ENCODE data around the gene KSR2. TPM values are rescaled to one million over a fixed set of nuclear protein-coding genes. Genes with fewer than 3 reads are reported as not detected.

KSR2 gene
- total RNA-seq, 2 donors from 2014 or later: 0.66 to 1.0 TPM

- WGBS, 2 donors: 31 to 53% methylated on average over 5 of the region's 5 CpGs
- intact Hi-C loops (cut with DNase I): no loop called here
- TF ChIP-seq CTCF (IDR thresholded peaks at IDR 0.05) (no peak), POLR2A (IDR thresholded peaks at IDR 0.05) (no peak)
- DNase-seq (peak; percentile 39 to 85 (median 46)), ATAC-seq (peak; percentile 74)
- peaks cover 6% of the 10 kb centered on the region for H3K4me1 ChIP-seq
- H3K27ac ChIP-seq: no peak overlapping the region
- H3K9me3 ChIP-seq: no peaks in the 10 kb centered on the region
- no peaks in the 10 kb centered on the region for H3K27me3 ChIP-seq
- H3K36me3 ChIP-seq (replicated peaks in 1 of 2; ENCODE audit: insufficient read depth in 1 of 2, low read depth in 2 of 2): no peaks in the 10 kb centered on the region
- no peak overlapping the region for H3K4me3 ChIP-seq
Observed at GRCh38 chr12:117486840-117487659, 481.7 kb downstream of the KSR2 start.

- no peak for TF ChIP-seq CTCF (IDR thresholded peaks at IDR 0.05)
- no peak for TF ChIP-seq POLR2A (IDR thresholded peaks at IDR 0.05)
- H3K4me3 ChIP-seq: no peak overlapping the region
- 75 to 85% methylated on average over 10 of the region's 10 CpGs for WGBS, 2 donors
- H3K27ac ChIP-seq: no peak overlapping the region
- ATAC-seq: no peak
- H3K4me1 ChIP-seq: peaks cover 6% of the 10 kb centered on the region
- H3K27me3 ChIP-seq: no peaks in the 10 kb centered on the region
- H3K36me3 ChIP-seq (replicated peaks in 1 of 2; ENCODE audit: insufficient read depth in 1 of 2, low read depth in 2 of 2): no peaks in the 10 kb centered on the region
- no peaks in the 10 kb centered on the region for H3K9me3 ChIP-seq
- no peak for DNase-seq
- intact Hi-C loops (cut with DNase I): no loop called here
Observed at GRCh38 chr12:117485984-117486839, 482.6 kb downstream of the KSR2 start.

- Histone ChIP-seq H3K4me1 (peaks cover 6% of the 10 kb centered on the region), H3K27ac (no peak overlapping the region), H3K36me3 (replicated peaks in 1 of 2; ENCODE audit: insufficient read depth in 1 of 2, low read depth in 2 of 2) (no peaks in the 10 kb centered on the region), H3K27me3 (no peaks in the 10 kb centered on the region), H3K9me3 (no peaks in the 10 kb centered on the region), H3K4me3 (no peak overlapping the region)
- intact Hi-C loops (cut with DNase I): no loop called here
- TF ChIP-seq CTCF (IDR thresholded peaks at IDR 0.05) (no peak), POLR2A (IDR thresholded peaks at IDR 0.05) (no peak)
- ATAC-seq (no peak), DNase-seq (no peak)
- WGBS, 2 donors: 79 to 91% methylated on average over 3 of the region's 3 CpGs
Observed at GRCh38 chr12:117484901-117485300, 483.9 kb downstream of the KSR2 start.

- ATAC-seq (no peak), DNase-seq (no peak)
- H3K4me3 ChIP-seq: no peak overlapping the region
- no peaks in the 10 kb centered on the region for H3K9me3 ChIP-seq
- no peaks in the 10 kb centered on the region for H3K27me3 ChIP-seq
- intact Hi-C loops (cut with DNase I): no loop called here
- 89 to 93% methylated on average over 5 of the region's 5 CpGs for WGBS, 2 donors
- no peaks in the 10 kb centered on the region for H3K36me3 ChIP-seq (replicated peaks in 1 of 2; ENCODE audit: insufficient read depth in 1 of 2, low read depth in 2 of 2)
- H3K27ac ChIP-seq: no peak overlapping the region
- peaks cover 6% of the 10 kb centered on the region for H3K4me1 ChIP-seq
- no peak for TF ChIP-seq POLR2A (IDR thresholded peaks at IDR 0.05)
- TF ChIP-seq CTCF (IDR thresholded peaks at IDR 0.05): no peak
Observed at GRCh38 chr12:117483501-117483900, 485.3 kb downstream of the KSR2 start.
